PC-9 (cell line): ENCODE measurements around the gene MPIG6B.

Source experiments
- CTCF ChIP-seq: fragments of 200-600 bp; sonication (generic); conservative IDR thresholded peaks from 2 replicates; pipeline ENCODE4 v1.6.1; 2017; ENCODE audit warnings: mixed run types, antibody characterized with exemption, mild to moderate bottlenecking, moderate library complexity
- EZH2 ChIP-seq: fragments of 200-600 bp; sonication (generic); IDR thresholded peaks from 2 replicates; pipeline ENCODE4 v1.8.0; 2017; ENCODE audit warnings: antibody characterized with exemption, low read depth

GRCh38 chr6:31677955-31678354 lies 45.2 kb upstream of the MPIG6B start:
- no peak for TF ChIP-seq CTCF
- TF ChIP-seq EZH2, result no peak
